Measurements from ENCODE around the gene GSG1L.

GRCh38 chr16:27777527-27777926 is 286.0 kb downstream of the GSG1L start:
- TF ChIP-seq CTCF (IDR thresholded peaks at IDR 0.05; ENCODE audit: insufficient read depth, low read length) (no peak), POLR2AphosphoS5 (IDR thresholded peaks at IDR 0.05; ENCODE audit: low read depth) (no peak), GABPA (IDR thresholded peaks at IDR 0.05; ENCODE audit: low read depth) (no peak)

All from HL-60 (cell line).